HCT116 (cell line): ENCODE data around the gene FFAR3.

Experiments
- ATF3 ChIP-seq: IDR thresholded peaks from 2 replicates; pipeline ENCODE4 v1.6.1; 2012
- CEBPB ChIP-seq: IDR thresholded peaks from 2 replicates; pipeline ENCODE4 v1.6.1; 2012; ENCODE audit warnings: low read depth
- CTCF ChIP-seq, 3 experiments: fragments of 200-600 bp in 1 of 3; sonication (generic) in 1 of 3; IDR thresholded peaks in 2 of 3; conservative IDR thresholded peaks in 1 of 3; 2 replicates each; pipeline ENCODE4 v1.5.1; 2012 to 2017; ENCODE audit warnings: low read depth in 2 of 3, low read length in 2 of 3, antibody characterized with exemption in 1 of 3, borderline replicate concordance in 1 of 3, control low read depth in 1 of 3, mild to moderate bottlenecking in 1 of 3, mixed read lengths in 1 of 3, mixed run types in 1 of 3, moderate library complexity in 1 of 3; ENCODE audit not compliant: insufficient read depth in 1 of 3
- EZH2 ChIP-seq: fragments of 200-600 bp; sonication (generic); IDR thresholded peaks from 2 replicates; pipeline ENCODE4 v1.6.1; 2017; ENCODE audit warnings: antibody characterized with exemption, mixed run types
- EZH2phosphoT487 ChIP-seq: fragments of 200-600 bp; IDR thresholded peaks from 2 replicates; pipeline ENCODE4 v1.6.1; 2018; ENCODE audit warnings: antibody characterized with exemption, borderline replicate concordance
- MAX ChIP-seq: IDR thresholded peaks from 2 replicates; pipeline ENCODE4 v1.6.1; 2012
- POLR2A ChIP-seq: IDR thresholded peaks from 2 replicates; pipeline ENCODE4 v1.7.0; 2011; ENCODE audit warnings: borderline replicate concordance; ENCODE audit not compliant: insufficient read depth, insufficient read length; ENCODE audit errors: extremely low read depth
- SIN3A ChIP-seq: IDR thresholded peaks from 2 replicates; pipeline ENCODE4 v1.6.1; 2012; ENCODE audit warnings: low read depth
- YY1 ChIP-seq: IDR thresholded peaks from 2 replicates; pipeline ENCODE4 v1.6.1; 2011; ENCODE audit warnings: low read length, low read depth, moderate library complexity, mild to moderate bottlenecking; ENCODE audit not compliant: insufficient replicate concordance; ENCODE audit errors: extremely low read depth
- ZNF274 ChIP-seq: fragments of 200-500 bp; sonication (Bioruptor generic); IDR thresholded peaks from 2 replicates; pipeline ENCODE4 v1.6.1; 2014; ENCODE audit warnings: mild to moderate bottlenecking, low read depth, low read length, inconsistent platforms

GRCh38 chr19:35389192-35389861 is 31.1 kb downstream of the FFAR3 start:
- TF ChIP-seq CTCF (IDR thresholded peaks at IDR 0.05 in 2 of 3, conservative IDR thresholded peaks at IDR 0.05 in 1 of 3; ENCODE audit: borderline replicate concordance in 1 of 3, insufficient read depth in 1 of 3, low read depth in 2 of 3, low read length in 2 of 3) (no peak), EZH2 (no peak), YY1 (no peak), ZNF274 (no peak), EZH2phosphoT487 (no peak), POLR2A (no peak), ATF3 (no peak), CEBPB (no peak), SIN3A (no peak), MAX (no peak)
